HFFc6 (cell line): Measurements from ENCODE around the gene KIF3A. TPM values are rescaled to one million over a fixed set of nuclear protein-coding genes. Genes with fewer than 3 reads are reported as not detected.

ENCODE experiments used
- DNase-seq: peaks from one replicate; pipeline ENCODE4 v3.0.0-alpha.2; 2018
- H3K27ac Mint-ChIP-seq: 2 replicates; pipeline ENCODE4 v1.8.0; 2020; ENCODE audit warnings: mild to moderate bottlenecking, mixed read lengths
- H3K27me3 Mint-ChIP-seq: 2 replicates; pipeline ENCODE4 v1.8.0; 2021; ENCODE audit warnings: mild to moderate bottlenecking, moderate library complexity, mixed read lengths; ENCODE audit not compliant: insufficient read depth
- H3K36me3 Mint-ChIP-seq: 2 replicates; pipeline ENCODE4 v1.8.0; 2021; ENCODE audit warnings: low read depth, mixed read lengths
- H3K4me1 Mint-ChIP-seq: 2 replicates; pipeline ENCODE4 v1.8.0; 2020; ENCODE audit warnings: low read depth, mixed read lengths
- H3K4me3 Mint-ChIP-seq: 2 replicates; pipeline ENCODE4 v1.8.0; 2020; ENCODE audit warnings: mild to moderate bottlenecking, moderate library complexity, mixed read lengths
- H3K9me3 Mint-ChIP-seq: 2 replicates; pipeline ENCODE4 v1.8.0; 2020; ENCODE audit warnings: mild to moderate bottlenecking, mixed read lengths
- CTCF ChIP-seq: fragments of 200-600 bp; sonication (generic); IDR thresholded peaks from 2 replicates; pipeline ENCODE4 v1.5.0; 2021; ENCODE audit warnings: antibody characterized with exemption, mild to moderate bottlenecking
- total RNA-seq, 6 experiments: library from RNA; stranded (reverse); fragmentation: NEBNext Ultra II Directional; extraction: Animal tissue kit (Norgen Biotek cat#: 25700); gene quantifications; 2 replicates in 1 of 6; 3 replicates in 5 of 6; pipeline ENCODE4 v1.2.3, GENCODE V29; 2021

KIF3A gene
- total RNA-seq, 6 experiments from 2014 or later, result 12.9 to 15.4 (median 14.9) TPM

DNA sequence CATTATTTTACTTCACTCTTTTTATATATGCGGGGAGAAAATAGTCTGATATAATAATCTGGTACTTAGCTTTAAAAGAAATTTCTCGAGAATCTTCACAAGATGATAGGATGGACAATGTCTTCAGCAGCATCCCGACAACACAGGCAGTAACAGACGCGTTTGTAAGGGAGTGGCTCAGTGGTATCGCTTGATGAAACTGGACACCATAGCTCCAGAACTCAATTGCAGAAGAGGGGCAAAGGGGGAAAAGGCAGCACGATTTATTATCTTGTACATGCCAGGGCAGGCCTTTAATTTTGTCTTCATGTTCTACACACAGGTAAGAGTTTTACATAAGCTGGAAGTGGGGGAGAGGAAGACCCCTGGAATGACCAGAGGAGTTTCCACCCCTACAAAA is 47.8 kb downstream of the KIF3A start:
- H3K27ac Mint-ChIP-seq, result no peak overlapping the region
- peaks cover 5% of the 10 kb centered on the region; the same call in 1 of the 2 replicates for H3K36me3 Mint-ChIP-seq
- no peaks in the 10 kb centered on the region for H3K9me3 Mint-ChIP-seq
- peaks cover 9% of the 10 kb centered on the region for H3K4me1 Mint-ChIP-seq
- no peak for TF ChIP-seq CTCF
- no peak for DNase-seq
- peaks cover 2% of the 10 kb centered on the region for H3K27me3 Mint-ChIP-seq
- H3K4me3 Mint-ChIP-seq, result no peak overlapping the region

GRCh38 chr5:132688536-132689339 is 48.6 kb downstream of the KIF3A start:
- Mint-ChIP-seq H3K27ac (no peak overlapping the region), H3K4me1 (peaks cover 9% of the 10 kb centered on the region), H3K9me3 (no peaks in the 10 kb centered on the region), H3K36me3 (peaks cover 5% of the 10 kb centered on the region; the same call in 1 of the 2 replicates), H3K4me3 (no peak overlapping the region), H3K27me3 (peaks cover 2% of the 10 kb centered on the region)
- no peak for DNase-seq
- no peak for TF ChIP-seq CTCF

GRCh38 chr5:132687995-132688394 is 49.4 kb downstream of the KIF3A start:
- DNase-seq, result no peak
- Mint-ChIP-seq H3K36me3 (peaks cover 5% of the 10 kb centered on the region; the same call in 1 of the 2 replicates), H3K27ac (no peak overlapping the region), H3K27me3 (peaks cover 2% of the 10 kb centered on the region), H3K4me3 (no peak overlapping the region), H3K9me3 (no peaks in the 10 kb centered on the region), H3K4me1 (peaks cover 9% of the 10 kb centered on the region)
- no peak for TF ChIP-seq CTCF

DNA sequence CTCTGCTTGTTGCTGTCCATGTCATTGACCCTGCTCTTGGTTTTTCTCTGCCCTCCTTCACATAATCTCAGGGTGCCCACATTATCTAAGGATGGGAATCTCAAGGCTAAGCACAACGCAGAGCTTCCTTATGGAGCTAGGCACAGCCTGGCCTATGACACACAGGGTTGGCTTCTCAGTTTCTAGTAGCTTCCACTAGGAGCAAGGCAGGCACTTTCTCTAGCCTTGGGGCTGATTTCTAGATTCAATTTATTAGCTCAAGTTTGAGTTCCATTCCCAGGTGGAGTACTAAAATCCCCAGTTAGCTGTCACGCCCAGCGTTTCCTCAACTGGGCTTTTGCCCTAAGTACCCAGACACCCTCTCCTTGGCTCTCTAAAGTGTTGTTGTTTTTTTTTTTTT is 51.2 kb downstream of the KIF3A start:
- DNase-seq, result no peak
- H3K9me3 Mint-ChIP-seq, result no peaks in the 10 kb centered on the region
- no peak for TF ChIP-seq CTCF
- no peaks in the 10 kb centered on the region for H3K36me3 Mint-ChIP-seq
- H3K27me3 Mint-ChIP-seq, result peaks cover 2% of the 10 kb centered on the region
- H3K4me1 Mint-ChIP-seq, result peaks cover 9% of the 10 kb centered on the region
- H3K4me3 Mint-ChIP-seq, result no peak overlapping the region
- no peak overlapping the region for H3K27ac Mint-ChIP-seq

DNA sequence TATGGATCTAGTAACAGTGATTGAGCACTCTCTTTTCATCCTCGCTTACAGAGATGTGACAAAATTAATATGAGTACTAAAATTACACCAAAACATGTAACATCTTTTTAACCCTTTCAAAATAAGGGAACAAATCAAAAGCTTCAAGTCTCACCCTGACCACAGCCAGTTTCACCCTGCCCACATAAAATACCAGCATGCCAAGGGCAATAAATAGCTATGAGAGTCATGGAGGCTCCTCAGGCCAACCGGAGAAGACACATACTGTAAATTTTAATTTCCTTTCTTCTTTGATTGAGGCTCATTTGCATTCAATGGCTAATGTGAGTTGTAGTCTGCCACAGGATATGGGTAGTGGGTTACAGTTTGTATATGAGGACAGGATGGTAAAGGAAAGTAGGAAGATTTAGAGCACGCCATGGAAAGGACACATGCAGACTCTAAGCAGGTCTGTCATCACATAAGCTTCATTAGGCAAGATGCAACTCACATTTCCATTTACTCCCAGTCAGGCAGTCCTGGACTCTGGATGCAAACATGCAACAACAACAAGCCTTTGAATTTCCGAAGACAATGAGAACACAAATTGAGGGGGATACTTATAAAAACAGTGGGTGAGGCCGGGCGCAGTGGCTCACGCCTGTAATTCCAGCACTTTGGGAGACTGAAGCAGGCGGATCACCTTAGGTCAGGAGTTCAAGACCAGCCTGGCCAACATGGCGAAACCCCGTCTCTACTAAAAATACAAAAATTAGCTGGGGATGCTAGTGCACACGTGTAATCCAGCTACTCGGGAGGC is 52.2 kb downstream of the KIF3A start:
- DNase-seq, result no peak
- TF ChIP-seq CTCF, result no peak
- peaks cover 12% of the 10 kb centered on the region for H3K4me1 Mint-ChIP-seq
- peaks cover 2% of the 10 kb centered on the region for H3K27me3 Mint-ChIP-seq
- no peaks in the 10 kb centered on the region for H3K9me3 Mint-ChIP-seq
- H3K27ac Mint-ChIP-seq, result no peak overlapping the region
- no peak overlapping the region for H3K4me3 Mint-ChIP-seq
- H3K36me3 Mint-ChIP-seq, result no peaks in the 10 kb centered on the region
